Measurements from ENCODE around the gene APOBEC3H. TPM values are rescaled to one million over a fixed set of nuclear protein-coding genes. Genes with fewer than 3 reads are reported as not detected.

APOBEC3H gene
- polyA plus RNA-seq, 1 donor (not counting 4 experiments of a cell fraction or from before 2014, with no cell fraction given) = 0.41 TPM

DNA sequence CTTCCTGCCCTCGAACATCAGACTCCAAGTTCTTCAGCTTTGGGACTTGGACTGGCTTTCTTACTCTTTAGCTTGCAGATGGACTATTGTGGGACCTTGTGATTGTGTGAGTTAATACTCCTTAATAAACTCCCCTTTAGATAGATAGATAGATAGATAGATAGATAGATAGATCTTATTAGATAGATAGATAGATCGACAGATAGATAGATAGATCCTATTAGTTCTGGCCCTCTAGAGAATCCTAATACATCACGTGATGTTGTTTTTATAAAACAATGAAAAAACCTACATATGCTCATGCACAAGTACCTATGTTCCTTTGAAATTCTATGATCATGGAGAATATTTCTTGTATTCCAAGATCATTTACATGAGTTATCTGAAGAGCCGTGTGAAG, 23.9 kb downstream of the APOBEC3H start:
- Histone ChIP-seq H3K27me3 (ENCODE audit: control insufficient read depth, extremely low read depth, insufficient read depth, low read length) (no peaks in the 10 kb centered on the region), H3K4me1 (ENCODE audit: control insufficient read depth, extremely low read depth, insufficient read depth, low read length) (peaks cover 8% of the 10 kb centered on the region), H3K9me3 (ENCODE audit: control insufficient read depth, low read depth, low read length) (no peaks in the 10 kb centered on the region), H3K4me3 (ENCODE audit: control insufficient read depth in 2 of 3, extremely low read depth in 1 of 3, insufficient read depth in 2 of 3, low read depth in 1 of 3, low read length in 3 of 3) (no peak overlapping the region), H4K20me1 (ENCODE audit: control insufficient read depth, extremely low read depth, insufficient read depth, low read length) (no peaks in the 10 kb centered on the region), H2AFZ (ENCODE audit: control insufficient read depth, low read length) (no peak overlapping the region), H3K9me1 (ENCODE audit: control insufficient read depth, extremely low read depth, insufficient read depth, low read length) (no peaks in the 10 kb centered on the region), H3K27ac (ENCODE audit: control insufficient read depth, insufficient read depth, low read length) (no peak overlapping the region), H3K36me3 (ENCODE audit: control insufficient read depth in 2 of 2, extremely low read depth in 1 of 2, insufficient read depth in 2 of 2, low read length in 2 of 2) (no peaks in the 10 kb centered on the region), H3K9ac (ENCODE audit: control insufficient read depth, extremely low read depth, insufficient read depth, low read length) (no peak overlapping the region), H3K79me2 (ENCODE audit: control insufficient read depth, insufficient read depth, low read length) (no peaks in the 10 kb centered on the region), H3K4me2 (ENCODE audit: control insufficient read depth, extremely low read depth, insufficient read depth, low read depth, low read length) (no peak overlapping the region)
- no peak for TF ChIP-seq EZH2 (IDR thresholded peaks at IDR 0.05; ENCODE audit: low read length)
- TF ChIP-seq CTCF (optimal IDR thresholded peaks at IDR 0.05 in 1 of 3, IDR thresholded peaks at IDR 0.05 in 1 of 3, conservative IDR thresholded peaks at IDR 0.05 in 1 of 3; ENCODE audit: extremely low read depth in 1 of 3, insufficient read depth in 2 of 3, low read length in 3 of 3) = no peak
- dilution Hi-C loops (cut with MboI; ENCODE audit: extremely low pct_ligation_motif_present, low sequenced_read_pairs) = no loop called here
- no peak for DNase-seq (ENCODE audit: low read depth, low spot score)
- no peak for FAIRE-seq

- Histone ChIP-seq H3K4me3 (ENCODE audit: control insufficient read depth in 2 of 3, extremely low read depth in 1 of 3, insufficient read depth in 2 of 3, low read depth in 1 of 3, low read length in 3 of 3) (no peak overlapping the region), H3K4me1 (ENCODE audit: control insufficient read depth, extremely low read depth, insufficient read depth, low read length) (peaks cover 2% of the 10 kb centered on the region), H3K9me1 (ENCODE audit: control insufficient read depth, extremely low read depth, insufficient read depth, low read length) (no peaks in the 10 kb centered on the region), H3K27ac (ENCODE audit: control insufficient read depth, insufficient read depth, low read length) (no peak overlapping the region), H3K79me2 (ENCODE audit: control insufficient read depth, insufficient read depth, low read length) (no peaks in the 10 kb centered on the region), H3K4me2 (ENCODE audit: control insufficient read depth, extremely low read depth, insufficient read depth, low read depth, low read length) (no peak overlapping the region), H2AFZ (ENCODE audit: control insufficient read depth, low read length) (no peak overlapping the region), H3K9me3 (ENCODE audit: control insufficient read depth, low read depth, low read length) (no peaks in the 10 kb centered on the region), H3K36me3 (ENCODE audit: control insufficient read depth in 2 of 2, extremely low read depth in 1 of 2, insufficient read depth in 2 of 2, low read length in 2 of 2) (no peaks in the 10 kb centered on the region), H3K9ac (ENCODE audit: control insufficient read depth, extremely low read depth, insufficient read depth, low read length) (no peak overlapping the region), H4K20me1 (ENCODE audit: control insufficient read depth, extremely low read depth, insufficient read depth, low read length) (no peaks in the 10 kb centered on the region), H3K27me3 (ENCODE audit: control insufficient read depth, extremely low read depth, insufficient read depth, low read length) (no peaks in the 10 kb centered on the region)
- dilution Hi-C loops (cut with MboI; ENCODE audit: extremely low pct_ligation_motif_present, low sequenced_read_pairs) = no loop called here
- TF ChIP-seq EZH2 (IDR thresholded peaks at IDR 0.05; ENCODE audit: low read length) = no peak
- TF ChIP-seq CTCF (optimal IDR thresholded peaks at IDR 0.05 in 1 of 3, IDR thresholded peaks at IDR 0.05 in 1 of 3, conservative IDR thresholded peaks at IDR 0.05 in 1 of 3; ENCODE audit: extremely low read depth in 1 of 3, insufficient read depth in 2 of 3, low read length in 3 of 3) = no peak
- DNase-seq (ENCODE audit: low read depth, low spot score) (no peak), FAIRE-seq (no peak)
Observed at GRCh38 chr22:39122772-39123470, 25.9 kb downstream of the APOBEC3H start.
